IPS-NIHi7 (cell line): ENCODE measurements around the gene ZNF385D.
"Not testable (repeated sequence)": the region's sequence is repeated elsewhere in the genome, so short reads cannot be mapped to it uniquely, and the experiment has no call there.

ENCODE experiments used
- DNase-seq: peaks from one replicate; pipeline ENCODE4 v3.0.0; 2012; ENCODE audit warnings: mixed read lengths; ENCODE audit errors: extremely low spot score

ZNF385D gene

GRCh38 chr3:21378036-21378435 lies 373.0 kb downstream of the ZNF385D start:
- not testable (repeated sequence) for DNase-seq

GRCh38 chr3:21377071-21377769 lies 373.8 kb downstream of the ZNF385D start:
- DNase-seq, result no peak

DNA sequence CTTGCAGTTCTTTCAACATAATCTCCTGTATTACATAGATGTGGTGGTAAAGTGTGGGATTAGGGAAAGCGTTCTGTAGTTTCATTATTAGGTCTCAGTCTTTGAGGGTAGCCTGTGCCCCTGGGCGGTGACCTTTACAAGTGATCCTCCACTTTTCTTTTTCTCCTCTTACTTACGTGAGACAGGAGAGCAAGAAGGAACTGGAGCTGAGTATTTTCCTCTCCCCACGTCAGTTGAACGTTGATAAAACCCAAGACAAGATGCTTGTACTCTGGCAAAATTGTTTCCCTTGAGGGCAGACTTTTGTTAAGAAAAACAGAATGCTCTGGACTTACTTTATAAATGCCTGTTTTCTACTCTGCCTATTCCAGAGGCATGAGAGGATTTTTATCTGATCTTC lies 378.7 kb downstream of the ZNF385D start:
- no peak for DNase-seq
